Nephron (organoid): Measurements from ENCODE around the gene CRHR2.
"Not testable (repeated sequence)": the region's sequence is repeated elsewhere in the genome, so short reads cannot be mapped to it uniquely, and the experiment has no call there.

Source experiments
- H3K27ac Mint-ChIP-seq, 3 experiments: 2 replicates each; pipeline ENCODE4 v1.8.0; 2020; ENCODE audit warnings: mixed read lengths in 3 of 3, mild to moderate bottlenecking in 2 of 3, moderate library complexity in 1 of 3
- H3K27me3 Mint-ChIP-seq: 2 replicates; pipeline ENCODE4 v1.8.0; 2021; ENCODE audit warnings: low read depth, mild to moderate bottlenecking, moderate library complexity, mixed read lengths
- H3K36me3 Mint-ChIP-seq: 2 replicates; pipeline ENCODE4 v1.8.0; 2020; ENCODE audit warnings: low read depth, mixed read lengths
- H3K4me1 Mint-ChIP-seq: 2 replicates; pipeline ENCODE4 v1.8.0; 2020; ENCODE audit warnings: mixed read lengths
- H3K4me3 Mint-ChIP-seq, 3 experiments: 2 replicates each; pipeline ENCODE4 v1.8.0; 2020; ENCODE audit warnings: mild to moderate bottlenecking in 3 of 3, mixed read lengths in 3 of 3, moderate library complexity in 2 of 3
- H3K9me3 Mint-ChIP-seq: 2 replicates; pipeline ENCODE4 v1.8.0; 2020; ENCODE audit warnings: mixed read lengths
- TF ChIP-seq, protein P1 (sequence below), 3 experiments: fragments of 200-600 bp; sonication (generic); IDR thresholded peaks; one replicate each; pipeline ENCODE4 v1.5.0; 2021; ENCODE audit warnings: antibody characterized with exemption in 3 of 3; ENCODE audit not compliant: unreplicated experiment in 3 of 3

Gene CRHR2

DNA sequence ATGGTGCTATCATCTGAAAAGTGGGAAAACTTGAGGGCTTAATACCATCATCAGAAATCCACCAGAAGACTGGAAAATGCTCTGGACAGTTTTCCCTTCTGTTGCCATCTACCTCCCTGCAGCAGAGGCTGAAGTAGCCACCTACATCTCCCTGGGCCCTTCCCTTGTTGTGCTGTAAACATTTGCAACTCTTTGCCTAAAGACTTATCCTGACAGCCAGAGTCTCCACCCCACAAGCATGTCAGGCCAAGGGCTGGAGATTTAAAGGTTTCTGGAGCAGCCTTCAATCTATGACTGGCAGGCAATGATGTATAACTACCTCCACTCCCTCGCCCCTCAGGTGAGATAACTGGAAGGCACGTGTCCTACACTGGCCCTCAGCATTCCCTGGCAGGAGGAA is 39.9 kb upstream of the CRHR2 start:
- TF ChIP-seq, protein P1, sequence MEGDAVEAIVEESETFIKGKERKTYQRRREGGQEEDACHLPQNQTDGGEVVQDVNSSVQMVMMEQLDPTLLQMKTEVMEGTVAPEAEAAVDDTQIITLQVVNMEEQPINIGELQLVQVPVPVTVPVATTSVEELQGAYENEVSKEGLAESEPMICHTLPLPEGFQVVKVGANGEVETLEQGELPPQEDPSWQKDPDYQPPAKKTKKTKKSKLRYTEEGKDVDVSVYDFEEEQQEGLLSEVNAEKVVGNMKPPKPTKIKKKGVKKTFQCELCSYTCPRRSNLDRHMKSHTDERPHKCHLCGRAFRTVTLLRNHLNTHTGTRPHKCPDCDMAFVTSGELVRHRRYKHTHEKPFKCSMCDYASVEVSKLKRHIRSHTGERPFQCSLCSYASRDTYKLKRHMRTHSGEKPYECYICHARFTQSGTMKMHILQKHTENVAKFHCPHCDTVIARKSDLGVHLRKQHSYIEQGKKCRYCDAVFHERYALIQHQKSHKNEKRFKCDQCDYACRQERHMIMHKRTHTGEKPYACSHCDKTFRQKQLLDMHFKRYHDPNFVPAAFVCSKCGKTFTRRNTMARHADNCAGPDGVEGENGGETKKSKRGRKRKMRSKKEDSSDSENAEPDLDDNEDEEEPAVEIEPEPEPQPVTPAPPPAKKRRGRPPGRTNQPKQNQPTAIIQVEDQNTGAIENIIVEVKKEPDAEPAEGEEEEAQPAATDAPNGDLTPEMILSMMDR (IDR thresholded peaks at IDR 0.05; ENCODE audit: unreplicated experiment in 3 of 3) = no peak
- no peak overlapping the region for H3K27ac Mint-ChIP-seq
- peaks cover 16% of the 10 kb centered on the region for H3K4me1 Mint-ChIP-seq
- H3K27me3 Mint-ChIP-seq = peaks cover 11% of the 10 kb centered on the region
- peaks cover 29% of the 10 kb centered on the region for H3K9me3 Mint-ChIP-seq
- H3K4me3 Mint-ChIP-seq = no peak overlapping the region
- peaks cover 14% of the 10 kb centered on the region for H3K36me3 Mint-ChIP-seq

DNA sequence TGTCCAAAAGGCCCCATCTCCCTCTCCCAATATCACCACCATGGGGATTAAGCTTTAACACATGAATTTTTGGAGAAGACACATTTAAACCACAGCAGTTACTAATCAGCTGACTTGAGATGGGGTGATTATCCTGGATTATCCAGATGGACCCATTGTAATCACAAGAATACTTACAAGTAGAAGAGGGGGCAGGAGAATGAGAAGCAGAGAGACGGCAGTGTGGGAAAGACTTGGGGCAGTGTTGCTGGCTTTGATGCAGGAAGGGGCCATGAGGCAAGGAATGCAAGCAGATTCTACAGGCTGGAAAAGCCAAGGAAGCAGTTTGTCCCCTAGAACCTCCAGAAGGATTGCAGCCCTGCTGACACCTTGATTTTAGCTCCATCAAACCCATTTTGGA is 39.0 kb upstream of the CRHR2 start:
- Mint-ChIP-seq H3K27me3 (peaks cover 11% of the 10 kb centered on the region), H3K4me3 (no peak overlapping the region), H3K27ac (no peak overlapping the region), H3K4me1 (peaks cover 12% of the 10 kb centered on the region), H3K9me3 (peaks cover 34% of the 10 kb centered on the region), H3K36me3 (peaks cover 19% of the 10 kb centered on the region)
- TF ChIP-seq, protein P1 (IDR thresholded peaks at IDR 0.05; ENCODE audit: unreplicated experiment in 3 of 3) = no peak

DNA sequence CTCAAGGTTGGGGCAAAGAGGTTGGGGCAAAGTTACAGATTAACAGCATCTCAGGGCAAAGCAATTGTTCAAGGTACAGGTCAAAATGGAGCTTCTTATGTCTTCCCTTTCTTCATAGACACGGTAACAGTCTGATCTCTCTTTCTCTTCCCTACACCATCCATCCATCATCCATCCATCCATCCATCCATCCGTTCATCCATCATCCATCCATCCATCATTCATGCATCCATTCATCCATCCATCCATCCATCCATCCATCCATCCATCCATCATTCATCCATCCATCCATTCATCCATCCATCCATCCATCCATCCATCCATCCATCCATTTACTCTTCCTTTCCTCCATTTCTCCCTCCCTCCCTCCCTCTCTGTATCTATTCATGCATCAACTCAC is 37.2 kb upstream of the CRHR2 start:
- Mint-ChIP-seq H3K9me3 (peaks cover 38% of the 10 kb centered on the region), H3K36me3 (peaks cover 19% of the 10 kb centered on the region), H3K27me3 (peaks cover 11% of the 10 kb centered on the region)
- H3K4me3 Mint-ChIP-seq, H3K27ac Mint-ChIP-seq, H3K4me1 Mint-ChIP-seq: not testable (repeated sequence)

DNA sequence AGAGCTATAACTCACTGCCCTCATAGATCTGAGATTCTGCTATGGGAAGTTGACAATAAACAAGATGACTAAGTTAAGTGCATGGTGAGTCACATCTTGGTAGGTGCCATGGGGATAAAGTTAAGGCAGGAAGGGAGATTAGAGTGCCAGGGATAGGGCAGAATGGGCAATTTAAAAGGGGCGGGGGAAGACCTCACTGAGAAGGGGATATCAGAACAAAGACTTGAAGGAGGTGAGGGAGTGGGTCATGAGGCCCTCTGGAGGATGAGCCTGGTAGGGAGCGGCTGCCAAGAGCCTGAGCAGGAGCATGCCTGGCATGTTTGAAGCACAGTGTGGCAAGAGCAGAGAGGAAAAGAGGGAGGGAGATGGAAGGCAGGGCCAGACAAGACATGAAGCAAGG is 34.9 kb upstream of the CRHR2 start:
- TF ChIP-seq, protein P1 (IDR thresholded peaks at IDR 0.05; ENCODE audit: unreplicated experiment in 3 of 3) = no peak
- H3K27me3 Mint-ChIP-seq = peaks cover 13% of the 10 kb centered on the region
- H3K4me1 Mint-ChIP-seq = no peaks in the 10 kb centered on the region
- peaks cover 38% of the 10 kb centered on the region for H3K9me3 Mint-ChIP-seq
- H3K27ac Mint-ChIP-seq = no peak overlapping the region
- H3K36me3 Mint-ChIP-seq = peaks cover 19% of the 10 kb centered on the region
- H3K4me3 Mint-ChIP-seq = no peak overlapping the region

DNA sequence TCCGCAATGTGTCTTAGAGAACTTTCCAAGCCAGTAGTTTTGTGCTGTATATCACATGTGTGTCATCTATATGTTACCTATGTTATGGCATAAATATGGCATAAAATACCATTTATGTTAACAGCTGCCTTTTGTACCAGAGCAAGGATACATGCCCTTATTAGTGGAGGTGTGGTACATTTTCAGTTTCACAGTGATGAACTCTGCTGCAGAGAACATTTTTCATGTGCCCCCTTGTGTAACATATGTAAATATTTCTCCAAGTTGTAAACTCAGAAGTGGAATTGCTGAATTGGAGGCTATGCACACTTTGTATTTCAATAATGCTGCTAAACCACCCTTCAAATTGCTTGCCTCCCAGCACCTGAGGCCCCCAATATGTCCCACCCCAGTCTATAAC is 31.9 kb upstream of the CRHR2 start:
- H3K36me3 Mint-ChIP-seq = peaks cover 15% of the 10 kb centered on the region
- peaks cover 25% of the 10 kb centered on the region for H3K9me3 Mint-ChIP-seq
- H3K27me3 Mint-ChIP-seq = peaks cover 5% of the 10 kb centered on the region
- TF ChIP-seq, protein P1 (IDR thresholded peaks at IDR 0.05; ENCODE audit: unreplicated experiment in 3 of 3) = no peak
- no peak overlapping the region for H3K27ac Mint-ChIP-seq
- no peak overlapping the region for H3K4me3 Mint-ChIP-seq
- H3K4me1 Mint-ChIP-seq = no peaks in the 10 kb centered on the region

DNA sequence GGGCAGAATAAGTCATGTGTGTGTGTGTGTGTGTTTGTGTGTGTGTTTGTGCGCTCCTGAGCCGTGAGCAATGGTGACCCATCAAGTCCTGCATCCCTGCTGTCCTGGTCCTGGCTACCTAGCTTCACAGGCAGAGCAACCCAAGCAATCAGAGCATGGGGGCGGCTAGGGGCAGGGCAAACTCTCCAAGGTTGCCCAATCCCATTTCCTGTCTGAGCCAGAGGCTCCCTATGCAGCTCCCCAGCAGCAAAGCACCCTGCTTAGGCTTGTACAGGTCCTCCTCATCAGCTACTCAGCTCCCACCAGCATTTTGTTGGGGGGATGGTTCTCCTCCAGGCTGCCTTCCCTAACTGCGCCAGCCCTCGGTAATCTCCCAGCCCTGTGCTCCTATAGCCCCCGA is 31.1 kb upstream of the CRHR2 start:
- TF ChIP-seq, protein P1 (IDR thresholded peaks at IDR 0.05; ENCODE audit: unreplicated experiment in 3 of 3) = no peak
- Mint-ChIP-seq H3K4me3 (no peak overlapping the region), H3K4me1 (no peaks in the 10 kb centered on the region), H3K27ac (no peak overlapping the region), H3K9me3 (peaks cover 19% of the 10 kb centered on the region), H3K36me3 (peaks cover 13% of the 10 kb centered on the region), H3K27me3 (peaks cover 5% of the 10 kb centered on the region)
